Measurements from ENCODE around the gene L3MBTL4.
"Not testable (repeated sequence)": the region's sequence is repeated elsewhere in the genome, so short reads cannot be mapped to it uniquely, and the experiment has no call there.

DNA sequence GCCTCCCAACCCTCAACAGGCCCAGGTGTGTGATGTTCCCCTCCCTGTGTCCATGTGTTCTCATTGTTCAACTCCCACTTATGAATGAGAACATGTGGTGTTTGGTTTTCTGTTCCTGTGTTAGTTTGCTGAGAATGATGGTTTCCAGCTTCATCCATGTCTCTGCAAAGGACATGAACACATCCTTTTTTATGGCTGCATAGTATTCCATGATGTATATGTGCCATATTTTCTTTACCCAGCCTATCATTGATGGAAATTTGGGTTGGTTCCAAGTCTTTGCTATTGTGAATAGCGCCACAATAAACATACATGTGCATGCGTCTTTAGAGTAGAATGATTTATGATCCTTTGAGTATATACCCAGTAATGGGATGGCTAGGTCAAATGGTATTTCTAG lies 37.2 kb downstream of the L3MBTL4 start:
- not testable (repeated sequence) for TF ChIP-seq SIN3A (IDR thresholded peaks at IDR 0.05; ENCODE audit: low read depth, low read length); CREM (IDR thresholded peaks at IDR 0.05; ENCODE audit: low read depth); ZNF274 (IDR thresholded peaks at IDR 0.05; ENCODE audit: insufficient read depth, insufficient read length); BHLHE40 (IDR thresholded peaks at IDR 0.05; ENCODE audit: borderline replicate concordance in 1 of 2, low read depth in 2 of 2, low read length in 1 of 2); TCF3 (IDR thresholded peaks at IDR 0.05; ENCODE audit: borderline replicate concordance, insufficient read depth, low read depth, low read length)
- TF ChIP-seq, protein P1, sequence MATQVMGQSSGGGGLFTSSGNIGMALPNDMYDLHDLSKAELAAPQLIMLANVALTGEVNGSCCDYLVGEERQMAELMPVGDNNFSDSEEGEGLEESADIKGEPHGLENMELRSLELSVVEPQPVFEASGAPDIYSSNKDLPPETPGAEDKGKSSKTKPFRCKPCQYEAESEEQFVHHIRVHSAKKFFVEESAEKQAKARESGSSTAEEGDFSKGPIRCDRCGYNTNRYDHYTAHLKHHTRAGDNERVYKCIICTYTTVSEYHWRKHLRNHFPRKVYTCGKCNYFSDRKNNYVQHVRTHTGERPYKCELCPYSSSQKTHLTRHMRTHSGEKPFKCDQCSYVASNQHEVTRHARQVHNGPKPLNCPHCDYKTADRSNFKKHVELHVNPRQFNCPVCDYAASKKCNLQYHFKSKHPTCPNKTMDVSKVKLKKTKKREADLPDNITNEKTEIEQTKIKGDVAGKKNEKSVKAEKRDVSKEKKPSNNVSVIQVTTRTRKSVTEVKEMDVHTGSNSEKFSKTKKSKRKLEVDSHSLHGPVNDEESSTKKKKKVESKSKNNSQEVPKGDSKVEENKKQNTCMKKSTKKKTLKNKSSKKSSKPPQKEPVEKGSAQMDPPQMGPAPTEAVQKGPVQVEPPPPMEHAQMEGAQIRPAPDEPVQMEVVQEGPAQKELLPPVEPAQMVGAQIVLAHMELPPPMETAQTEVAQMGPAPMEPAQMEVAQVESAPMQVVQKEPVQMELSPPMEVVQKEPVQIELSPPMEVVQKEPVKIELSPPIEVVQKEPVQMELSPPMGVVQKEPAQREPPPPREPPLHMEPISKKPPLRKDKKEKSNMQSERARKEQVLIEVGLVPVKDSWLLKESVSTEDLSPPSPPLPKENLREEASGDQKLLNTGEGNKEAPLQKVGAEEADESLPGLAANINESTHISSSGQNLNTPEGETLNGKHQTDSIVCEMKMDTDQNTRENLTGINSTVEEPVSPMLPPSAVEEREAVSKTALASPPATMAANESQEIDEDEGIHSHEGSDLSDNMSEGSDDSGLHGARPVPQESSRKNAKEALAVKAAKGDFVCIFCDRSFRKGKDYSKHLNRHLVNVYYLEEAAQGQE (IDR thresholded peaks at IDR 0.05; ENCODE audit: low read depth, low read length), result not testable (repeated sequence)
- TF ChIP-seq, protein P2, sequence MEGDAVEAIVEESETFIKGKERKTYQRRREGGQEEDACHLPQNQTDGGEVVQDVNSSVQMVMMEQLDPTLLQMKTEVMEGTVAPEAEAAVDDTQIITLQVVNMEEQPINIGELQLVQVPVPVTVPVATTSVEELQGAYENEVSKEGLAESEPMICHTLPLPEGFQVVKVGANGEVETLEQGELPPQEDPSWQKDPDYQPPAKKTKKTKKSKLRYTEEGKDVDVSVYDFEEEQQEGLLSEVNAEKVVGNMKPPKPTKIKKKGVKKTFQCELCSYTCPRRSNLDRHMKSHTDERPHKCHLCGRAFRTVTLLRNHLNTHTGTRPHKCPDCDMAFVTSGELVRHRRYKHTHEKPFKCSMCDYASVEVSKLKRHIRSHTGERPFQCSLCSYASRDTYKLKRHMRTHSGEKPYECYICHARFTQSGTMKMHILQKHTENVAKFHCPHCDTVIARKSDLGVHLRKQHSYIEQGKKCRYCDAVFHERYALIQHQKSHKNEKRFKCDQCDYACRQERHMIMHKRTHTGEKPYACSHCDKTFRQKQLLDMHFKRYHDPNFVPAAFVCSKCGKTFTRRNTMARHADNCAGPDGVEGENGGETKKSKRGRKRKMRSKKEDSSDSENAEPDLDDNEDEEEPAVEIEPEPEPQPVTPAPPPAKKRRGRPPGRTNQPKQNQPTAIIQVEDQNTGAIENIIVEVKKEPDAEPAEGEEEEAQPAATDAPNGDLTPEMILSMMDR (IDR thresholded peaks at IDR 0.05 in 2 of 3, conservative IDR thresholded peaks at IDR 0.05 in 1 of 3; ENCODE audit: control insufficient read depth in 2 of 3, extremely low read depth in 1 of 3, insufficient read depth in 1 of 3, low read depth in 3 of 3, low read length in 3 of 3), result not testable (repeated sequence)
